Suprapubic skin (tissue), 4 donors: ENCODE results near the gene PHLDB2. TPM values are rescaled to one million over a fixed set of nuclear protein-coding genes. Genes with fewer than 3 reads are reported as not detected.

Experiments
- DNase-seq, 2 donors: peaks; one replicate each; pipeline ENCODE4 v3.0.0-alpha.2; 2019; ENCODE audit warnings: low spot score in 2 of 2
- H3K27ac ChIP-seq: fragments of 200-600 bp; sonication (generic); one replicate; pipeline ENCODE4 v1.5.1; 2019
- H3K27me3 ChIP-seq: fragments of 200-600 bp; sonication (generic); one replicate; pipeline ENCODE4 v1.5.1; 2019
- H3K36me3 ChIP-seq: fragments of 200-600 bp; sonication (generic); one replicate; pipeline ENCODE4 v1.5.1; 2019
- H3K4me1 ChIP-seq: fragments of 200-600 bp; sonication (generic); one replicate; pipeline ENCODE4 v1.5.1; 2019
- H3K4me3 ChIP-seq: fragments of 200-600 bp; sonication (generic); one replicate; pipeline ENCODE4 v1.5.1; 2019; ENCODE audit warnings: mild to moderate bottlenecking
- H3K9me3 ChIP-seq: fragments of 200-600 bp; sonication (generic); one replicate; pipeline ENCODE4 v1.5.1; 2019
- EP300 ChIP-seq: sonication (generic); formaldehyde crosslinking; IDR thresholded peaks from one replicate; pipeline ENCODE4 v1.6.1; 2017; ENCODE audit warnings: antibody characterized with exemption
- POLR2A ChIP-seq, 2 donors: fragments of 450-650 bp; IDR thresholded peaks; one replicate each; pipeline ENCODE4 v1.6.1; 2017; ENCODE audit warnings: antibody characterized with exemption in 2 of 2, mild to moderate bottlenecking in 2 of 2, moderate library complexity in 2 of 2
- POLR2AphosphoS5 ChIP-seq, 3 donors: sonication (generic); formaldehyde crosslinking; IDR thresholded peaks; one replicate each; pipeline ENCODE4 v1.6.1; 2017; ENCODE audit warnings: antibody characterized with exemption in 3 of 3
- WGBS: methylation state at CpG from one replicate; pipeline ENCODE4 v1.1.5; 2018; 5-methylcytosine and 5-hydroxymethylcytosine counted together
- total RNA-seq, 4 donors: library from RNA; depleted of rRNA; stranded (reverse); fragments of >200 nt; gene quantifications; one replicate each; pipeline ENCODE4 v1.1.0, GENCODE V29; 2016
- TF ChIP-seq, protein P1 (sequence below), 2 donors: fragments of 200-600 bp in 1 of 2; fragments of 450-650 bp in 1 of 2; sonication (generic) in 1 of 2; IDR thresholded peaks; one replicate each; pipeline ENCODE4 v1.5.1; 2016 to 2019; ENCODE audit warnings: antibody characterized with exemption in 2 of 2, mild to moderate bottlenecking in 1 of 2, moderate library complexity in 1 of 2

Gene PHLDB2
- total RNA-seq, 4 donors from 2014 or later: 39.8 to 107 (median 60.7) TPM

DNA sequence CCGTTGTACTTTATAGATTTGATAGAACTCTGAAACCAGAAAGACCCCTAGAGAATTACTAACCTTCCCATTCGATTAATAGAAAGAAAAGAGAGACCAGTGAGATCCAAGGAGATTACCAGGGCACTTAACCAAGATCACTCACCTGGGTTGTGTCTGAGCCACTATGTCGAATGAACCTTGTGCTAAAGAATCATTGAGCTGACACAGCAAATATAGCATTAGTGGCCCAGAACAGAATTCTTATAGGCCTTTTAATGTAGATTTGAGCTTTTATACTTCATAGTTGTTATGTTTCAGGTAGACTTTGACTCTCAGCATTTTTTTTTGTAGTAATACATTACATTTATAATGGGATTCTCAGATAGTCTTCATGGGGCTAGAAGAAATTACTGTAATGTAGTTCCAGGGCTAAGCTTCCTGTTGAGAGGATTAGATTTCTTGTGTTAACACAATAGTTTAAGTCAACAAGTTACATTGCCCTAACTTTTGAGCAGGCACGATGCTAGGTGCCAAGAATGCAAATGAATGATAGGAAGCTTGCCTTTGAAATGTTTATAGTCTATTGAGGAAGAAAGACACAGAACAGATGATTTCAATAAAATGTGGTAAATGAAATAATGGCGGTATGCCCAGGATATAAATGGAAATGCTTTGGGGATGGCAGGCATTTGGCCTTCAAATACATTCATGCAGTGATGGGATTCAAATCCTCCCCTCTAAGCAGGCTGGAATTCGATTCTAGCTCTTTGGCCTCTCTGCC lies 95.3 kb downstream of the PHLDB2 start:
- WGBS: 55% methylated on average over 6 of the region's 6 CpGs
- Histone ChIP-seq H3K4me1 (no peaks in the 10 kb centered on the region), H3K27ac (no peak overlapping the region), H3K4me3 (no peak overlapping the region), H3K36me3 (peaks cover 6% of the 10 kb centered on the region), H3K27me3 (no peaks in the 10 kb centered on the region), H3K9me3 (no peaks in the 10 kb centered on the region)
- TF ChIP-seq POLR2A (IDR thresholded peaks at IDR 0.05): no peak
- no peak for TF ChIP-seq POLR2AphosphoS5 (IDR thresholded peaks at IDR 0.05)
- no peak for TF ChIP-seq EP300
- TF ChIP-seq, protein P1, sequence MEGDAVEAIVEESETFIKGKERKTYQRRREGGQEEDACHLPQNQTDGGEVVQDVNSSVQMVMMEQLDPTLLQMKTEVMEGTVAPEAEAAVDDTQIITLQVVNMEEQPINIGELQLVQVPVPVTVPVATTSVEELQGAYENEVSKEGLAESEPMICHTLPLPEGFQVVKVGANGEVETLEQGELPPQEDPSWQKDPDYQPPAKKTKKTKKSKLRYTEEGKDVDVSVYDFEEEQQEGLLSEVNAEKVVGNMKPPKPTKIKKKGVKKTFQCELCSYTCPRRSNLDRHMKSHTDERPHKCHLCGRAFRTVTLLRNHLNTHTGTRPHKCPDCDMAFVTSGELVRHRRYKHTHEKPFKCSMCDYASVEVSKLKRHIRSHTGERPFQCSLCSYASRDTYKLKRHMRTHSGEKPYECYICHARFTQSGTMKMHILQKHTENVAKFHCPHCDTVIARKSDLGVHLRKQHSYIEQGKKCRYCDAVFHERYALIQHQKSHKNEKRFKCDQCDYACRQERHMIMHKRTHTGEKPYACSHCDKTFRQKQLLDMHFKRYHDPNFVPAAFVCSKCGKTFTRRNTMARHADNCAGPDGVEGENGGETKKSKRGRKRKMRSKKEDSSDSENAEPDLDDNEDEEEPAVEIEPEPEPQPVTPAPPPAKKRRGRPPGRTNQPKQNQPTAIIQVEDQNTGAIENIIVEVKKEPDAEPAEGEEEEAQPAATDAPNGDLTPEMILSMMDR (IDR thresholded peaks at IDR 0.05): no peak
- no peak for DNase-seq

- 92% methylated on average over 1 of the region's 1 CpG for WGBS
- Histone ChIP-seq H3K36me3 (peaks cover 6% of the 10 kb centered on the region), H3K27me3 (no peaks in the 10 kb centered on the region), H3K4me1 (no peaks in the 10 kb centered on the region), H3K9me3 (no peaks in the 10 kb centered on the region), H3K4me3 (no peak overlapping the region), H3K27ac (no peak overlapping the region)
- TF ChIP-seq, protein P1 (IDR thresholded peaks at IDR 0.05): no peak
- TF ChIP-seq POLR2AphosphoS5 (IDR thresholded peaks at IDR 0.05): no peak
- DNase-seq: no peak
Observed at GRCh38 chr3:111955876-111956275, 96.8 kb downstream of the PHLDB2 start.

- Histone ChIP-seq H3K4me3 (no peak overlapping the region), H3K4me1 (no peaks in the 10 kb centered on the region), H3K9me3 (no peaks in the 10 kb centered on the region), H3K36me3 (peaks cover 6% of the 10 kb centered on the region), H3K27me3 (no peaks in the 10 kb centered on the region), H3K27ac (no peak overlapping the region)
- WGBS: 78% methylated on average over 3 of the region's 3 CpGs
- TF ChIP-seq POLR2AphosphoS5 (IDR thresholded peaks at IDR 0.05) (no peak), EP300 (no peak), POLR2A (IDR thresholded peaks at IDR 0.05) (no peak)
- TF ChIP-seq, protein P1 (IDR thresholded peaks at IDR 0.05): no peak
- DNase-seq: no peak
Observed at GRCh38 chr3:111956449-111956848, 97.4 kb downstream of the PHLDB2 start.

DNA sequence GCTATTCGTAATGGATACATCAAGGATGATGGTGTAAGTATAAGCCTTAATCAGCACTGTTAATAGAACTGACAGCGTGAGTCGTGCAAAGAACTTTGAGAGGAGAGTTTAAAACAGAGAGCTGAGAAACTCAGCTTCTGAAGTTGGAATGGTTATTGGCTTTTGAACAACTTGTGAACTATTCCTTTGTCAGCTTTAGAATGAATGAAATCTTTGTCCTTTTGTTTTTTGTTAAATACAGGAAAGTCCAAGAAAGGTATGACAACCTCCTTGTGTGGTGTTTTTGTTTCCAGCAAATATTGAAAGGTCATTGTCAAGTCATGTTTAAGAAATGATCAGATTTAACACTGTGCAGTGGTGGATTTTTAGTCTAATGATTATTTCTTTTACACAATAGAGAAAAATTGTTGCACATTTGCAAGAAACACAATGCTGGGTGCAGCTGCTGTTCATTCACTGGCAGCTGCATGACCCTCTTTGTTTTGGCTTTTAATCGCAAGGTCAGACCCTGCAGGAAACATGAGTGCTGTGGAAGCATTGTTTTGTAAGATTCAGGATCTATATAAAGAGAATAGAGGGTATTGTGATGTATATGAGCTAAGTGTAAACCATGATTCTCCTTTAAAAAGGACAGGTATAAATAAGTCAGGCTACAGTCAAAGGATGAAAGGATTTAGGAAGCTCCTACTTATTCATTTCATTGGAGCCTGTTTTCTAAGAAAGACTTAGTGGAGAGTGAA lies 98.1 kb downstream of the PHLDB2 start:
- TF ChIP-seq POLR2AphosphoS5 (IDR thresholded peaks at IDR 0.05): no peak
- TF ChIP-seq, protein P1 (IDR thresholded peaks at IDR 0.05): no peak
- TF ChIP-seq POLR2A (IDR thresholded peaks at IDR 0.05): no peak
- TF ChIP-seq EP300: no peak

GRCh38 chr3:111961461-111962164 lies 102.5 kb downstream of the PHLDB2 start:
- no peak overlapping the region for H3K27ac ChIP-seq
- H3K9me3 ChIP-seq: no peaks in the 10 kb centered on the region
- no peaks in the 10 kb centered on the region for H3K27me3 ChIP-seq
- H3K4me1 ChIP-seq: no peaks in the 10 kb centered on the region
- TF ChIP-seq POLR2A (IDR thresholded peaks at IDR 0.05): no peak
- no peak for TF ChIP-seq POLR2AphosphoS5 (IDR thresholded peaks at IDR 0.05)
- TF ChIP-seq EP300: no peak
- TF ChIP-seq, protein P1 (IDR thresholded peaks at IDR 0.05): no peak
- H3K36me3 ChIP-seq: peaks cover 4% of the 10 kb centered on the region
- WGBS: 77% methylated on average over 3 of the region's 3 CpGs
- no peak for DNase-seq
- H3K4me3 ChIP-seq: no peak overlapping the region

More for the DNA sequence above, 98.1 kb downstream of the PHLDB2 start:
- Histone ChIP-seq H3K36me3 (peaks cover 6% of the 10 kb centered on the region), H3K9me3 (no peaks in the 10 kb centered on the region), H3K4me1 (no peaks in the 10 kb centered on the region), H3K4me3 (no peak overlapping the region), H3K27me3 (no peaks in the 10 kb centered on the region), H3K27ac (no peak overlapping the region)
- 80% methylated on average over 4 of the region's 4 CpGs for WGBS
- DNase-seq: no peak
